GM10266 (cell line): ENCODE data around the gene GPER1.

ENCODE experiments used
- DNase-seq: peaks from one replicate; pipeline ENCODE4 v3.0.0; 2012; ENCODE audit errors: extremely low spot score
- CTCF ChIP-seq: IDR thresholded peaks from 2 replicates; pipeline ENCODE4 v1.5.1; 2012; ENCODE audit warnings: mild to moderate bottlenecking, low read depth; ENCODE audit not compliant: control insufficient read depth, insufficient read depth; ENCODE audit errors: missing control alignments

Gene GPER1

GRCh38 chr7:1117321-1117928, 29.5 kb downstream of the GPER1 start:
- no peak for TF ChIP-seq CTCF
- DNase-seq = no peak

- TF ChIP-seq CTCF = no peak
- DNase-seq = no peak
These were observed 31.3 kb downstream of the GPER1 start for GRCh38 chr7:1119201-1119600.

GRCh38 chr7:1120791-1121190, 32.9 kb downstream of the GPER1 start:
- no peak for DNase-seq
- no peak for TF ChIP-seq CTCF

GRCh38 chr7:1121476-1121875, 33.6 kb downstream of the GPER1 start:
- TF ChIP-seq CTCF = no peak
- no peak for DNase-seq

- no peak for DNase-seq
- no peak for TF ChIP-seq CTCF
These were observed 34.2 kb downstream of the GPER1 start for GRCh38 chr7:1121886-1122831.

- no peak for DNase-seq
- TF ChIP-seq CTCF = no peak
These were observed 35.1 kb downstream of the GPER1 start for GRCh38 chr7:1122832-1123501.
